ENCODE results near the gene SUN1. TPM values are rescaled to one million over a fixed set of nuclear protein-coding genes. Genes with fewer than 3 reads are reported as not detected.

SUN1 gene
- total and polyA plus RNA-seq, 2 of the 8 experiments (the other 6 are each of a cell fraction or from before 2014, with no cell fraction given), result 108 to 158 TPM

- Histone ChIP-seq H3K79me1 (ENCODE audit: low read depth, low read length) (no peaks in the 10 kb centered on the region; the same call in 1 of the 2 replicates), H3K56ac (replicated peaks; ENCODE audit: insufficient read length, low read depth, low read length) (no peak overlapping the region), H3K9ac (replicated peaks in 1 of 4; ENCODE audit: extremely low read depth in 1 of 4, low read depth in 3 of 4, low read length in 3 of 4) (no peak overlapping the region), H4K20me1 (replicated peaks in 1 of 2; ENCODE audit: control insufficient read depth in 1 of 2, insufficient read depth in 2 of 2, low read length in 2 of 2) (no peaks in the 10 kb centered on the region), H2AK5ac (ENCODE audit: low read depth, low read length) (no peak overlapping the region), H2BK15ac (ENCODE audit: low read length) (no peak overlapping the region), H3K18ac (ENCODE audit: extremely low read depth, low read length) (no peak overlapping the region), H3K27me3 (replicated peaks in 1 of 4; ENCODE audit: control insufficient read depth in 3 of 4, extremely low read depth in 1 of 4, insufficient read depth in 3 of 4, low read length in 3 of 4) (peaks cover 0 to 4% (median 3%) of the 10 kb centered on the region in 4 experiments; a peak in 2 of 7 replicates), H3K4me2 (ENCODE audit: insufficient read depth in 1 of 2, low read depth in 2 of 2, low read length in 2 of 2) (no peak overlapping the region), H3K4ac (replicated peaks; ENCODE audit: insufficient read length, low read depth, low read length) (no peak overlapping the region), H2BK120ac (replicated peaks; ENCODE audit: low read depth, low read length) (no peak overlapping the region), H3K23ac (ENCODE audit: insufficient read length) (no peak overlapping the region), H4K8ac (ENCODE audit: extremely low read depth, insufficient read depth, low read length) (0 out of 2 replicates have a peak overlapping the region, but pooled peaks have one; percentile 15), H4K5ac (ENCODE audit: insufficient read length, low read depth, low read length) (no peak overlapping the region), H2BK5ac (ENCODE audit: low read depth, low read length) (no peak overlapping the region), H3K27ac (ENCODE audit: low read depth, low read length) (no peak overlapping the region), H3K9me3 (ENCODE audit: insufficient read depth in 2 of 2, low read depth in 1 of 2, low read length in 1 of 2) (no peaks in the 10 kb centered on the region), H2AFZ (ENCODE audit: low read length) (no peak overlapping the region), H3K23me2 (ENCODE audit: low read depth, low read length) (no peaks in the 10 kb centered on the region), H4K91ac (replicated peaks; ENCODE audit: insufficient read length, low read length) (no peak overlapping the region), H3K79me2 (ENCODE audit: control insufficient read depth in 1 of 2, insufficient read depth in 2 of 2, low read length in 2 of 2) (no peaks in the 10 kb centered on the region), H3K36me3 (ENCODE audit: control insufficient read depth in 2 of 4, insufficient read depth in 4 of 4, low read length in 3 of 4) (peaks cover 0 to 3% (median 0%) of the 10 kb centered on the region in 4 experiments; a peak in 2 of 8 replicates), H3K14ac (ENCODE audit: insufficient read length) (no peak overlapping the region), H3K4me1 (replicated peaks in 1 of 4; ENCODE audit: control insufficient read depth in 3 of 4, insufficient read depth in 4 of 4, low read length in 3 of 4) (peaks cover 0 to 8% (median 4%) of the 10 kb centered on the region in 4 experiments; a peak in 5 of 7 replicates), H2BK12ac (ENCODE audit: low read depth, low read length) (0 out of 2 replicates have a peak overlapping the region, but pooled peaks have one; percentile 27), H3K4me3 (ENCODE audit: extremely low read depth in 1 of 4, insufficient read depth in 2 of 4, low read depth in 3 of 4, low read length in 4 of 4) (no peak overlapping the region), H2BK20ac (ENCODE audit: low read length) (no peak overlapping the region)
- no peak for DNase-seq (ENCODE audit: low read depth in 1 of 2, low spot score in 2 of 2)
- ChIA-PET POLR2A (ENCODE audit: partially characterized antibody) (interaction anchor here (1.0 kb wide), 1 partner anchor 11 kb away, joined by 3 read pairs; no protein-coding TSS in a partner anchor), CTCF (ENCODE audit: partially characterized antibody) (interaction anchor here (0.9 kb wide), 1 partner anchor 29 kb away, joined by 3 read pairs; no protein-coding TSS in a partner anchor)
- no peak for FAIRE-seq
- WGBS, 2 experiments (ENCODE audit: extremely low coverage in 1 of 2, insufficient coverage in 1 of 2, insufficient read length in 1 of 2, insufficient replicate concordance in 2 of 2, low coverage in 1 of 2, low lambda C conversion rate in 2 of 2, missing lambda C conversion rate in 1 of 2), result 89% methylated on average over 22 of the region's 22 CpGs; no CpG with 5 or more reads in 1 of the 2 experiments
- no peak for TF ChIP-seq PHF8 (conservative IDR thresholded peaks at IDR 0.05; ENCODE audit: low read depth, low read length)
- TF ChIP-seq BACH1 (IDR thresholded peaks at IDR 0.05; ENCODE audit: low read length), result no peak
- no peak for TF ChIP-seq SIX5 (IDR thresholded peaks at IDR 0.05; ENCODE audit: low read depth, low read length)
- no peak for TF ChIP-seq CHD1 (IDR thresholded peaks at IDR 0.05; ENCODE audit: low read depth, low read length)
- no peak for TF ChIP-seq SRF (IDR thresholded peaks at IDR 0.05; ENCODE audit: low read depth, low read length)
- no peak for TF ChIP-seq ATF2 (IDR thresholded peaks at IDR 0.05; ENCODE audit: low read length)
- no peak for TF ChIP-seq ATF3 (IDR thresholded peaks at IDR 0.05; ENCODE audit: insufficient read depth, low read depth, low read length)
- TF ChIP-seq GABPA (IDR thresholded peaks at IDR 0.05; ENCODE audit: borderline replicate concordance, insufficient read depth, low read length), result no peak
- TF ChIP-seq RXRA (IDR thresholded peaks at IDR 0.05; ENCODE audit: insufficient read depth, low read depth, low read length), result no peak
- no peak for TF ChIP-seq SP2 (IDR thresholded peaks at IDR 0.05; ENCODE audit: low read length)
- TF ChIP-seq EZH2 (IDR thresholded peaks at IDR 0.05; ENCODE audit: low read depth, low read length, severe bottlenecking), result no peak
Measured at GRCh38 chr7:902996-903395, 70.7 kb downstream of the SUN1 start.
